Neural progenitor cell (in vitro differentiated cells): ENCODE measurements around the gene TMEFF2. TPM values are rescaled to one million over a fixed set of nuclear protein-coding genes. Genes with fewer than 3 reads are reported as not detected.

Source experiments
- DNase-seq: peaks from one replicate; pipeline ENCODE4 v3.0.0-alpha.2; 2016; ENCODE audit warnings: low spot score
- H2AFZ ChIP-seq: fragments of 200-600 bp; sonication (generic); replicated peaks from 2 replicates; pipeline ENCODE4 v1.6.1; 2016; ENCODE audit warnings: antibody characterized with exemption
- H3F3A ChIP-seq: fragments of 200-600 bp; sonication (generic); 2 replicates; pipeline ENCODE4 v1.6.1; 2016; ENCODE audit warnings: antibody characterized with exemption, low read depth
- H3K27ac ChIP-seq: fragments of 200-600 bp; sonication (generic); 2 replicates; pipeline ENCODE4 v1.5.1; 2016; ENCODE audit warnings: mild to moderate bottlenecking
- H3K27me3 ChIP-seq: fragments of 200-600 bp; sonication (generic); 2 replicates; pipeline ENCODE4 v1.6.1; 2016; ENCODE audit warnings: mild to moderate bottlenecking, moderate library complexity
- H3K36me3 ChIP-seq: fragments of 200-600 bp; sonication (generic); 2 replicates; pipeline ENCODE4 v1.5.1; 2016
- H3K4me1 ChIP-seq: fragments of 200-600 bp; sonication (generic); 2 replicates; pipeline ENCODE4 v1.6.1; 2016; ENCODE audit warnings: mixed run types
- H3K4me2 ChIP-seq: fragments of 200-600 bp; sonication (generic); 2 replicates; pipeline ENCODE4 v1.6.1; 2016
- H3K4me3 ChIP-seq: fragments of 200-600 bp; sonication (generic); 2 replicates; pipeline ENCODE4 v1.5.1; 2016
- H3K79me2 ChIP-seq: fragments of 200-600 bp; sonication (generic); 2 replicates; pipeline ENCODE4 v1.6.1; 2016; ENCODE audit warnings: low read depth
- H3K9ac ChIP-seq: fragments of 200-600 bp; sonication (generic); 2 replicates; pipeline ENCODE4 v1.6.1; 2016
- H3K9me3 ChIP-seq: fragments of 200-600 bp; sonication (generic); 2 replicates; pipeline ENCODE4 v1.5.1; 2016; ENCODE audit warnings: low read depth
- H4K20me1 ChIP-seq: fragments of 200-600 bp; sonication (generic); 2 replicates; pipeline ENCODE4 v1.6.1; 2016; ENCODE audit warnings: low read depth
- H3K27ac Mint-ChIP-seq: 3 replicates; pipeline ENCODE4 v1.8.0; 2021; ENCODE audit warnings: mixed read lengths
- H3K27me3 Mint-ChIP-seq: 2 replicates; pipeline ENCODE4 v1.8.0; 2022; ENCODE audit warnings: low read depth, mild to moderate bottlenecking, inconsistent platforms, moderate library complexity, mixed read lengths; ENCODE audit not compliant: insufficient read depth
- H3K36me3 Mint-ChIP-seq: 3 replicates; pipeline ENCODE4 v1.8.0; 2021; ENCODE audit warnings: mixed read lengths
- H3K4me1 Mint-ChIP-seq: 3 replicates; pipeline ENCODE4 v1.8.0; 2021; ENCODE audit warnings: mixed read lengths
- H3K4me3 Mint-ChIP-seq: 3 replicates; pipeline ENCODE4 v1.8.0; 2021; ENCODE audit warnings: mild to moderate bottlenecking, moderate library complexity, mixed read lengths
- H3K9me3 Mint-ChIP-seq: 3 replicates; pipeline ENCODE4 v1.8.0; 2020; ENCODE audit warnings: mixed read lengths
- EZH2 ChIP-seq: fragments of 200-600 bp; sonication (generic); IDR thresholded peaks from 2 replicates; pipeline ENCODE4 v1.6.1; 2017; ENCODE audit warnings: antibody characterized with exemption, mild to moderate bottlenecking, moderate library complexity
- EZH2phosphoT487 ChIP-seq: fragments of 200-600 bp; sonication (generic); IDR thresholded peaks from 2 replicates; pipeline ENCODE4 v1.6.1; 2017; ENCODE audit warnings: antibody characterized with exemption
- total RNA-seq: library from RNA; depleted of rRNA; stranded (reverse); fragments of >200 nt; gene quantifications from 2 replicates; pipeline ENCODE4 v1.2.3, GENCODE V29; 2015; ENCODE audit warnings: low replicate concordance
- TF ChIP-seq, protein P1 (sequence below): fragments of 200-600 bp; sonication (generic); IDR thresholded peaks from 2 replicates; pipeline ENCODE4 v1.5.1; 2017; ENCODE audit warnings: antibody characterized with exemption, mild to moderate bottlenecking

TMEFF2 gene
- total RNA-seq, 1 donor from 2014 or later = 1.7 TPM

DNA sequence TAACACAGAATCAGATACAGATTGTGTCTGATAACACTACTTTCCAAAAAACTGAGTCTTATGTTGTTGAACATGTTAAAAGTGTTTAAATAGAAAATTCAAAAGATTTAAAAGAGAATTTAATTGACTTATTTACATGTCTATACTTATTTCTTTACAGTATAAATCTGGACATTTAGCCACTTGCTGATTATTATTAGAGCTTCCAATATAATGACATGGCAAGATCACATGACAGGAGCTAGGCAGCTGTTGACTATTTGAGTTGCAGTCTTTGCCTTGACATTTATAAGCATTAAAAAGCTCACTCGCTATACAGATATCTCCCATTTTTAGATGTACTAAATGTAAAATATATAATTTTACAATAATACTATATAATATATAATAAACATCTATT, 6.4 kb upstream of the TMEFF2 start:
- no peaks in the 10 kb centered on the region for H3K9me3 ChIP-seq
- H3K4me2 ChIP-seq = no peak overlapping the region
- no peak overlapping the region for H3K9ac ChIP-seq
- no peaks in the 10 kb centered on the region for H3K9me3 Mint-ChIP-seq
- no peaks in the 10 kb centered on the region for H3K79me2 ChIP-seq
- DNase-seq = no peak
- no peaks in the 10 kb centered on the region for H3K36me3 ChIP-seq
- no peak overlapping the region for H3K27ac ChIP-seq
- H3K27me3 Mint-ChIP-seq = peaks cover 4% of the 10 kb centered on the region
- peaks cover 52% of the 10 kb centered on the region for H3K27me3 ChIP-seq
- peaks cover 12% of the 10 kb centered on the region for H3F3A ChIP-seq
- no peak for TF ChIP-seq EZH2phosphoT487
- no peak for TF ChIP-seq EZH2
- TF ChIP-seq, protein P1, sequence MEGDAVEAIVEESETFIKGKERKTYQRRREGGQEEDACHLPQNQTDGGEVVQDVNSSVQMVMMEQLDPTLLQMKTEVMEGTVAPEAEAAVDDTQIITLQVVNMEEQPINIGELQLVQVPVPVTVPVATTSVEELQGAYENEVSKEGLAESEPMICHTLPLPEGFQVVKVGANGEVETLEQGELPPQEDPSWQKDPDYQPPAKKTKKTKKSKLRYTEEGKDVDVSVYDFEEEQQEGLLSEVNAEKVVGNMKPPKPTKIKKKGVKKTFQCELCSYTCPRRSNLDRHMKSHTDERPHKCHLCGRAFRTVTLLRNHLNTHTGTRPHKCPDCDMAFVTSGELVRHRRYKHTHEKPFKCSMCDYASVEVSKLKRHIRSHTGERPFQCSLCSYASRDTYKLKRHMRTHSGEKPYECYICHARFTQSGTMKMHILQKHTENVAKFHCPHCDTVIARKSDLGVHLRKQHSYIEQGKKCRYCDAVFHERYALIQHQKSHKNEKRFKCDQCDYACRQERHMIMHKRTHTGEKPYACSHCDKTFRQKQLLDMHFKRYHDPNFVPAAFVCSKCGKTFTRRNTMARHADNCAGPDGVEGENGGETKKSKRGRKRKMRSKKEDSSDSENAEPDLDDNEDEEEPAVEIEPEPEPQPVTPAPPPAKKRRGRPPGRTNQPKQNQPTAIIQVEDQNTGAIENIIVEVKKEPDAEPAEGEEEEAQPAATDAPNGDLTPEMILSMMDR = no peak
- H3K4me1 ChIP-seq = peaks cover 6% of the 10 kb centered on the region
- H3K4me3 Mint-ChIP-seq = no peak overlapping the region
- peaks cover 8% of the 10 kb centered on the region for H3K4me1 Mint-ChIP-seq
- H3K4me3 ChIP-seq = no peak overlapping the region
- no peaks in the 10 kb centered on the region for H4K20me1 ChIP-seq
- no peak overlapping the region for H3K27ac Mint-ChIP-seq
- H2AFZ ChIP-seq = no peak overlapping the region
- no peaks in the 10 kb centered on the region for H3K36me3 Mint-ChIP-seq

DNA sequence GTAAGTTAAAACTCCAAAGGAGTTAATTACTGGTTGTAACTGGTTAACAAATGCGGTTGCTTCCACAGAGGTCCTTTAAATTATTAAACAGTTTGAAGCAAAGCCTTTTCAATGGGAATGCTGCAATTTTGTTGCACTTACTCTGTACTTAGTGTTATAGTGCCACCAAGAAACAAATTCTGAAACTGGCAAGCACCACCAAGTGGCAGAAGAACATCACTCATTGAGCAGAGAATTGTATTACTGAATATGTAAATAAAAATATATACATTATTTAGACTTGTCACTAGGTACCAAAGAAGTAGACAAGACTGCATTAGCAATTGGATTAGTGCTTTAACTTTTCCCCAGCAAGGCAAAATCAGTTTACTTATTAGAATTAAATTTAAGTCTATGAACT, 2.6 kb upstream of the TMEFF2 start:
- Histone ChIP-seq H3K4me3 (peak overlapping the region; percentile 65), H3K9me3 (no peaks in the 10 kb centered on the region), H4K20me1 (peaks cover 9% of the 10 kb centered on the region), H3K27me3 (peaks cover 78% of the 10 kb centered on the region), H3K36me3 (no peaks in the 10 kb centered on the region), H3K4me1 (peaks cover 14% of the 10 kb centered on the region), H3F3A (peaks cover 26% of the 10 kb centered on the region), H3K9ac (no peak overlapping the region), H3K4me2 (peak overlapping the region; percentile 95), H3K79me2 (no peaks in the 10 kb centered on the region), H2AFZ (no peak overlapping the region), H3K27ac (no peak overlapping the region)
- DNase-seq = no peak
- H3K4me3 Mint-ChIP-seq = peak overlapping the region; percentile 90
- no peaks in the 10 kb centered on the region for H3K9me3 Mint-ChIP-seq
- H3K27ac Mint-ChIP-seq = no peak overlapping the region
- H3K36me3 Mint-ChIP-seq = no peaks in the 10 kb centered on the region
- peaks cover 22% of the 10 kb centered on the region for H3K4me1 Mint-ChIP-seq
- H3K27me3 Mint-ChIP-seq = peaks cover 26% of the 10 kb centered on the region
- no peak for TF ChIP-seq EZH2phosphoT487
- TF ChIP-seq, protein P1 = peak; percentile 28

DNA sequence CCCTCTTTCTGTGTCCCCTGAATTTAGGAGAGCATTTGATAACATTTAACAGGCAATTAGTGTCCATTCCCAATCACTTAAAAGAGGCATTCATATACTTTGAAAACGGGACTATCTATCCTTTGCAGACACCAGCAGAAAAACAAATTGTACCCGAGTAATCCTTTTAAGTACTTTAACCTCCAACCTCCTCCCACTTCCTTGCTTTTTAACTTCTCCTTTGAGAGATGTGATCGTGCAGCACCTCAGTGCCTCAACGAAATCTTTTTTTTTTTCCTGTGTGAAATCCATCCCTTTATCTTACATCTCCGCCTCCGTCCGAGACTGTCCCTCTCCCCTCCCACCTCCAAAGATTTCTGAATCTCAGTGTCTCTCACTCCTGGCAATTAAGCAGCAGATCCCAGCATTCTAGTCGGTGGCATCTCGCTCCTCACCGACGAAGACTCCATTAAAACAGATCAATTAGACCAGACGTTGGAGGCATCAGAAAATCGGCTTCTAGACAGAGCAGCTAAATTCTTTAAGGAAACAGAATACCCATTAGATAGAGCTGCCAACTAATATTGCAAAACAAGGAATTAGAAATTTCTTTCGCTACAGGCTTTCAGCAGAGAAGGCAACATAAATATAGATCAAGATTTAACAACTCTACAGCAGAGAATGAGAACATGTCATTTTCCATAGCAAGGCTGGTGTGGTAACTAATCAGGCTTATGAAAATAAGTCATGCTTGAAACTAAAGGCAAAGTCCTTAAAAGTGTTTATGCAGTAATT, 1.9 kb upstream of the TMEFF2 start:
- peak overlapping the region; percentile 83 for H3K27ac Mint-ChIP-seq
- Histone ChIP-seq H3K27ac (no peak overlapping the region), H3K9ac (no peak overlapping the region)

More for the DNA sequence above, 1.9 kb upstream of the TMEFF2 start:
- Mint-ChIP-seq H3K27me3 (peaks cover 26% of the 10 kb centered on the region), H3K4me3 (peak overlapping the region; percentile 90), H3K9me3 (no peaks in the 10 kb centered on the region), H3K36me3 (no peaks in the 10 kb centered on the region), H3K4me1 (peaks cover 22% of the 10 kb centered on the region)
- Histone ChIP-seq H3K4me2 (peak overlapping the region; percentile 95), H3F3A (peaks cover 26% of the 10 kb centered on the region), H3K36me3 (no peaks in the 10 kb centered on the region), H2AFZ (peak overlapping the region; percentile 97), H3K27me3 (peaks cover 85% of the 10 kb centered on the region), H3K9me3 (no peaks in the 10 kb centered on the region), H3K4me3 (peak overlapping the region; percentile 65), H3K4me1 (peaks cover 14% of the 10 kb centered on the region), H4K20me1 (peaks cover 9% of the 10 kb centered on the region), H3K79me2 (no peaks in the 10 kb centered on the region)
- TF ChIP-seq EZH2 (no peak), EZH2phosphoT487 (no peak)
- TF ChIP-seq, protein P1 = no peak
- peak; percentile 51 for DNase-seq
